HG02763 (cell line): ENCODE data around the gene FAM171A2.

Experiments used
- ATAC-seq: cut with Tn5 transposase; IDR thresholded peaks from one replicate; pipeline ENCODE4 v1.9.1; 2021; ENCODE audit warnings: mild to moderate bottlenecking, moderate library complexity; ENCODE audit not compliant: unreplicated experiment

FAM171A2 gene

DNA sequence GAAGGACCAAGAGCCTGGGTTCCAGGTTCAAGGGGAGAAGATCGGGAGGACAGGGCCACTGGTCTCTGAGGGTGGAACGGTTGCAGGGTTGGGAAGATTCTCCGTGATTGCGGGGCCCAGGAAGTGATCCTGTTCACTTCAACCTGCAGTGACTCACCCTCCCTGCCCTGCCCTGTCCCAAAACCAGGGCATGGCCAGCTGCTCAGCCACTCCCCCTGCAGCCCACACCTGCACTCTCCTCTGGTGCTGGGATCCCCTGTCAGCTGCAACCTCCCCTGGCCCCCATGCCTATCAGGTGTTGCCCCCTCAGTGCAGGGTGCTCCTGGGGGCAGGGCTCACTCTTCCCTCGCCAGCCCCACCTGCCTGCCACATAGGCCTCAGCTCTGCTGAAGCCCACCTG lies 54.2 kb downstream of the FAM171A2 start:
- ATAC-seq = no peak

DNA sequence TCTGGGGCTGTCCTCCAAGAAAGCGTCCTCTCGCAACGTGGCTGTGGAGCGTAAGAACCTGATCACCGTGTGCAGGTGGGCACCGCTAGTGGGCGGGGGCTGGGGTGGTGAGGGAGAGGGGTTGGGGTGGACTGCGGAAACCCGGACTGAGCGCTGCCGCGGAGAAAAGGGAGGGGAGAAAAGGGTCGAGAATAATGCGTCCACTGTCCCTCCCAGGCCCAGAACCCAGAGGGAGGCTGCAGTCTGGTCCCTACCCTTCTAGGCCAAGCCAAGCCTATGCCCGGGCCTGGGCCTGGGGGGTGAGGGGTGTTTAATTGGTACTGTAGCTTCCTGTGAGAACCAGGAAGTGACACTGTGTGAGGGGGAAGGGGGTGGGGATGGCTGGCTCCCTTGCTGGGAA lies 54.8 kb downstream of the FAM171A2 start:
- no peak for ATAC-seq

DNA sequence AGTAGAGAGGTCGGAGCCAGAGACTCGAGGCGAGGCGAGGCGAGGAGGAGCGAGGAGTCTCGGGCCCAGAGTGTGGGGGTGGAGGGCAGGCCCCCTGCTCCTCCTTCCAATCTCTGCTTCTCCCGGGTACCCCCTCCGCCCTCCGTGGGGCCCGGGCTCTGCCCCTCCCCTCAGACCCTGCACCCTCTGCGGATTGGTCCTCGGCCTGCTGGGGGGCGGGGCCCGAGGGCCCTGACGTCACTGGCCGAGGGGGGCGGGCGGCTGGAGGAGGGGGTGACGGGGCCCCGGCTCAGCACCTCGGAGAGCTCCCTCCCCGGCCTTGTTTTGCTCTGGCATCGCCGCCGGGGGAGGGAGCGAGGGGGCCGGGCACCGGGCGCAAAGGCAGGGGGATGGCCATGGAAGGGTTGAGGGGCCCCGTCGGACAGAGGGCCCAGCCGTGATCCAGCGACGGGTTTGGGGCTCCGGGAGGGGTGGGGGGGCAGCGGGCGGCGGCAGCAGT lies 55.3 kb downstream of the FAM171A2 start, which contains the start of gene RUNDC3A:
RUNDC3A (plus strand) TSS at position 282 of the 499 bp plus-strand sequence. CDS start 232 bp downstream, outside the sequence.
- ATAC-seq = no peak

DNA sequence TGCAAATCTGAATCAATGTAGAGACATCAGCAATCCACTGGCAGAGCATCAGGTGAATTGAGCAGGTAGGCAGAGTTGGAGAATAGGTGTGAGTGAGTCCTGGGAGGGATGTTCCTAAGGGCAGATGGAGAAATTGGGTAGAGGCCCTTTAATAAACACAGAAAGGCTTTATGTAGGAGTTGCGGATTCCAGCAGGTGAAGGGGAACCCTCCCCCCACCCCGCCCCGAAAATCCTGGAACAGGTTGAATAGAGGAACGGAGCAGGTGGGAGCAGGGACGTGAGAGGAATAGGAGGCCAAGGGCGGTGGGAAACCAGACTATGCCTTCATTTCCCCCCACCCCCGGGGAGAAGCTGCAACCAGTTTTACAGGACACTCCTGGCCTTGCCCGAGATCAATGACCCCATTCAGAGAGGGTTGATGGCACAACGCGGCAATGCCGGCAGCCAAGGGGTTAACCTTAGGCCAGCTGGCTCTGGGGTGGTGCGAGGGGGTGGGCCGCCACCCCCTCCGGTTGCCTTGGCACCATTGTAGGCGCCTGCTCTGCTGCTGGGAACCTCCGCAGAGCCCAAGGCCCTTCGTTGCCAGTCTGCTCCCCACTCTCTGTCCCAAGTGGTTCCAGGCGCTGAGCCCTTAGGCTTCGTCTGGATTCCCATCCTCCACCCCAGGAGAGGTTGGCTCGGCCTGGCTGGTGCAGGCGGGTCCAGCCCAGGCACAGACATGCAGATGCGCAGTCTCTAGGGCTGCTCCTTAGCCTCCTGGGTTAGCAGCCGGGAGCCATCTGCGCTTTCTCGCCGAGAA lies 56.1 kb downstream of the FAM171A2 start:
- ATAC-seq = no peak

DNA sequence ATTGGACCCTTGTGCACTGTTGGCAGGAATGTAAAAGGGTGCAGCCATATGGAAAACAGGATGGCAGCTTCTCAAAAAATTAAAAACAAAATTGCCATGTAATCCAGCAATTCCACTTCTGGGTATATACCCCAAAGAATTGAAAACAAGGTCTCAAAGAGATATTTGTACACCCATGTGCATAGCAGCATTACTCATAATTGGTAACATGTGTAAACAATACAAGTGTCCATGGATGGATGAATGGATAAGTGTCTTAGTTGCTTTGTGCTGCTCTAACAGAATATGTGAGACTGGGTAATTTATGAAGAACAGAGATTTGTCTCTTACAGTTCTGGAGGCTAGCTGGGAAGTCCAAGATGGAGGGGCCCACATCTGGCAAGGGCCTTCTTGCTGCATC lies 59.0 kb downstream of the FAM171A2 start:
- ATAC-seq = no peak
